GM08714 (cell line): Measurements from ENCODE around the gene UGCG.
"Not testable (repeated sequence)": the region's sequence is repeated elsewhere in the genome, so short reads cannot be mapped to it uniquely, and the experiment has no call there.

Experiments used
- H3K4me3 ChIP-seq: fragments of 200-500 bp; sonication (Bioruptor generic); 2 replicates; pipeline ENCODE4 v1.5.1; 2014; ENCODE audit warnings: mild to moderate bottlenecking, low read length, inconsistent platforms
- ZNF274 ChIP-seq: IDR thresholded peaks from 2 replicates; pipeline ENCODE4 v1.6.1; 2012; ENCODE audit warnings: mild to moderate bottlenecking, low read depth, low read length

Gene UGCG

GRCh38 chr9:111895996-111896941, at the start of gene UGCG:
Gene UGCG (plus strand): TSS chr9:111896814. CDS start chr9:111897216, 402 bp downstream.
- TF ChIP-seq ZNF274, result no peak

GRCh38 chr9:111851553-111851952, 45.1 kb upstream of the UGCG start:
- TF ChIP-seq ZNF274, result no peak
- no peak overlapping the region for H3K4me3 ChIP-seq

More at GRCh38 chr9:111895996-111896941, at the start of gene UGCG:
- peak within 1 kb of the TSS; percentile 92 for H3K4me3 ChIP-seq

DNA sequence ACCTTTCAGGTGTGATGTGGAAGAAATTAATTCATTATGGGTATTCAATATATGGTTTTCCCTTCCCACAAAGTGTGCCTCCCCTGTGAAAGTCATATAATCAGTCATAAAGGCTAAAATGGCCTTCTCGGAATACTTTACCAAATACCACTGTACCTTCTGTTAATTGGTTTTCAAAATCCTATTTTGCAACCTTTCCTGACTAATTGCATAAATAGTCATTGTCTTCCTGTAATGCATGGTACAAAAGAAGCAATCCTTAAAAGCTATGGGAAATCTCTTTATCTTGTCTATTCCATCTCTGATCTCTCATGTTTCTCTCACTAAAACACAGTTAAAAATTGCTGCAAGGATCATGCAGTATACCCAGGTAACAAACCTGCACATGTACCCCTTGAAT, 44.3 kb upstream of the UGCG start:
- H3K4me3 ChIP-seq, result no peak overlapping the region
- TF ChIP-seq ZNF274, result no peak

GRCh38 chr9:111853450-111853827, 43.2 kb upstream of the UGCG start:
- no peak overlapping the region for H3K4me3 ChIP-seq
- TF ChIP-seq ZNF274, result no peak

DNA sequence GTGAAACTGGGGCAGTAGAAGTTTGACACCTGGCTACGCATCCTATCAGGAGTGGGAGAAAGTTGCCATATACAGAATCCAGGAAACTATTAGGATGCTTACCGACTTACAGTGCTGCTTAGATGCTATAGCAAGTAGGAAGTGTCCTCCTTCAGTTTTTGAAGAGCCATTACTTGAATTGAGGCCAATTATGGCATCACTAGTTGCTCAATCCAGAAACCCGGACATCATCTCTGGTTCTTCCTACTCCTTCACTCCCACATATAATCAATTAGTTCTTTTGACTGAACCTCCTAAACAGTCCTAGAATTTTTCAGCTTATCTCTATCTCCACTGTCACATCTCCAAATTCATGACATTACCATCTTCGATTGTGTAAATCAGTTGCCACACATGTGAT, 41.8 kb upstream of the UGCG start:
- no peak for TF ChIP-seq ZNF274
- H3K4me3 ChIP-seq, result no peak overlapping the region

GRCh38 chr9:111857555-111858211, 38.9 kb upstream of the UGCG start:
- TF ChIP-seq ZNF274, result no peak
- H3K4me3 ChIP-seq, result no peak overlapping the region

- no peak overlapping the region for H3K4me3 ChIP-seq
- no peak for TF ChIP-seq ZNF274
Observed at GRCh38 chr9:111860443-111860842, 36.2 kb upstream of the UGCG start.

- TF ChIP-seq ZNF274, result no peak
- no peak overlapping the region for H3K4me3 ChIP-seq
Observed at GRCh38 chr9:111863636-111864035, 33.0 kb upstream of the UGCG start.

DNA sequence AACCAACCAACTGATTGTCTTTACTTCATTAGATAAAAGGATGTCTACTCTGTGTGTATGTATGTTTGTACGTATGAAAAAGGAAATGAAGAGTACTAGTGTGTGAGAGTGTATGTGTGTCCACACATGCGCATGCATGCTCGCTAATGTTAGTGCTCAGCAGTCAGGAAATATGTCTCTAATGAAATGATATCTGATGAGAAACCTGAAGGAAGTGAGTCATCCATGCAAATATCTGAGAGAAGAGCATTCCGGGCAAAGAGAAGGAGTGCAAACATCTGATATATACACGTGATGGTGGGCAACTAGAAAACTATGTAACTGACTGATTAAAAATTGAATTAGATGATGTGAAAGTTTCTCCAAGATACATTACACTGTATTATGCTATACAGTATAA, 29.6 kb upstream of the UGCG start:
- H3K4me3 ChIP-seq, result no peak overlapping the region
- TF ChIP-seq ZNF274, result no peak

- H3K4me3 ChIP-seq, result no peak overlapping the region
- TF ChIP-seq ZNF274, result no peak
Observed at GRCh38 chr9:111868475-111868874, 28.1 kb upstream of the UGCG start.

- H3K4me3 ChIP-seq, result no peak overlapping the region
- no peak for TF ChIP-seq ZNF274
Observed at GRCh38 chr9:111870774-111871498, 25.7 kb upstream of the UGCG start.

DNA sequence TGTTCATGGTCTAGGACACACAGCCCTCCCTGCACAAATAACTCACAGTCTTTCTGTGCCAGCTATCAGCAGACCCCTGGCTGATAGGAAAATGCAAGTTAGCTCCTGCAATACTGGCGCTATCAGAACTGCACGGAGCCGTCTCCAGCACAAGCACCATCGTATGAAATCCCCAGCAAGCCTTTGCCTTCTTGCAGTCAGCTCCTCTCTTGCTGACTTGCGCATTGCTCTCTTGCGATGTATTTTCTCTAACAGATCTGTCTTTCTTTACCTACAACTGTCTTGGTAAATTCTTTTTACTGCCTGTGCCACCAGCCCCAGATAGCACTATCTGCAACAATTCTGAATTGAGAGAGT, 25.1 kb upstream of the UGCG start:
- TF ChIP-seq ZNF274, result no peak
- no peak overlapping the region for H3K4me3 ChIP-seq

- TF ChIP-seq ZNF274, result no peak
- H3K4me3 ChIP-seq, result no peak overlapping the region
Observed at GRCh38 chr9:111872886-111873285, 23.7 kb upstream of the UGCG start.

- no peak overlapping the region for H3K4me3 ChIP-seq
- TF ChIP-seq ZNF274, result no peak
Observed at GRCh38 chr9:111873901-111874300, 22.7 kb upstream of the UGCG start.

- H3K4me3 ChIP-seq, result no peak overlapping the region
- no peak for TF ChIP-seq ZNF274
Observed at GRCh38 chr9:111874500-111874899, 22.1 kb upstream of the UGCG start.

DNA sequence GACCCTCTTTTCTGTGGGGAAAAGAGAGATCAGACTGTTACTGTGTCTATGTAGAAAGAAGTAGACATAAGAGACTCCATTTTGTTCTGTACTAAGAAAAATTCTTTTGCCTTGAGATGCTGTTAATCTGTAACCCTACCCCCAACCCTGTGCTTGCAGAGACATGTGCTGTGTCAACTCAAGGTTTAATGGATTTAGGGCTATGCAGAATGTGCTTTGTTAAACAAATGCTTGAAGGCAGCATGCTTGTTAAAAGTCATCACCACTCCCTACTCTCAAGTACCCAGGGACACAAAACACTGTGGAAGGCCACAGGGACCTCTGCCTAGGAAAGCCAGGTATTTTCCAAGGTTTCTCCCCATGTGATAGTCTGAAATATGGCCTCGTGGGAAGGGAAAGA, 21.3 kb upstream of the UGCG start:
- H3K4me3 ChIP-seq, result not testable (repeated sequence)

DNA sequence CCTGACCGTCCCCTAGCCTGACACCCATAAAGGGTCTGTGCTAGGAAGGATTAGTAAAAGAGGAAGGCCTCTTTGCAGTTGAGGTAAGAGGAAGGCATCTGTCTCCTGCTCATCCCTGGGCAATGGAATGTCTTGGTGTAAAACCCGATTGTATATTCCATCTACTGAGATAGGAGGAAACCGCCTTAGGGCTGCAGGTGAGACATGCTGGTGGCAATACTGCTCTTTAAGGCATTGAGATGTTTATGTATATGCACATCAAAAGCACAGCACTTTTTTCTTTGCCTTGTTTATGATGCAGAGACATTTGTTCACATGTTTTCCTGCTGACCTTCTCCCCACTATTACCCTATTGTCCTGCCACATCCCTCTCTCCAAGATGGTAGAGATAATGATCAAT, 20.9 kb upstream of the UGCG start:
- not testable (repeated sequence) for H3K4me3 ChIP-seq
